HG02884 (cell line): ENCODE data around the gene JADE3.

Experiments used
- ATAC-seq: cut with Tn5 transposase; IDR thresholded peaks from one replicate; pipeline ENCODE4 v1.9.1; 2021; ENCODE audit warnings: mild to moderate bottlenecking, moderate library complexity; ENCODE audit not compliant: unreplicated experiment

Gene JADE3

DNA sequence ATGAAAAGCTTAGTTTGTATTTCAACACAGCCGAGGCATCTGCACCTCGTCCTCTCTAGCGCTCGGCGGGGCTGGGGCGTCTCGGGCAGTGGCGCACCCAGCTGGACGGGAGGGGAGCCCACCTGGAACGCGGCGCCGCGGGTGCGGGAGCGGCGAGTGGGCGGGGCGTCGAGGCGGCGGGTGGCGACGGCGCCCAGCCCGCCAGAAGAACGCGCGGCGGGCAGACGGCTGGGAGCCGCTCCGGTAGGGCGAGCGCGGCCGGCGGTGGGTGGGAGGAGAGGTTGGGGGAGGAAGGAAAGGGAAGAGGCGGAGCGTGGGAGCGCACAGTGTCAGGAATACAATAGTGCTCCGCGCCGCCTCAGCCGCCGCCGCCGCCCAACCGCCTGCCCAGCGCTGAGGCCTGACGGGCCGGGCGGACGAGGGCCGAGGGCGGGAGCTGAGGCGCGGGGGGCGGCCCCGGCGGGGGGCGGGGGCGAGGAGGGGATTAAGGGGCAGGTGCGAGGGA, at the start of gene JADE3:
Gene JADE3 (plus strand): TSS at position 324 of the 505 bp plus-strand sequence. CDS start 72,474 bp downstream, outside the sequence.
- peak; percentile 47 for ATAC-seq

DNA sequence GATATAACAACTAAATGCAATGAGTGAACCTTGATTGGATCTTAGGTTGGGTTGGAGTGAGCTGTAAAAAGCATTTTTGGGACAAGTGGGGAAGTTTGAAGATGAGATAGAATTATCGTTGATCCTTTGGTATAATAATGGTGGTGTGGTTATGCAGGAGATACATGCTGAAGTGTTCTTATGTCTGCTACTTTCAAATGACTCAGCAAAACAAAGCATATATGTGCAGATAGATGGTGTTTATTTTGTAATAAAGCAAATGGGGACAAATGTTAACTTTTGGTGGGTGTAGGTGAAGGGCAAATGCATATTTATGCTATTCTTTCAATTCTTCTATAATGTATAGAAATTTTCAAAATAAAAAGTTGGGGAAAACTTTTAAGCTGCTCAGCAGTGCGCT, 49.1 kb upstream of the JADE3 start:
- no peak for ATAC-seq

DNA sequence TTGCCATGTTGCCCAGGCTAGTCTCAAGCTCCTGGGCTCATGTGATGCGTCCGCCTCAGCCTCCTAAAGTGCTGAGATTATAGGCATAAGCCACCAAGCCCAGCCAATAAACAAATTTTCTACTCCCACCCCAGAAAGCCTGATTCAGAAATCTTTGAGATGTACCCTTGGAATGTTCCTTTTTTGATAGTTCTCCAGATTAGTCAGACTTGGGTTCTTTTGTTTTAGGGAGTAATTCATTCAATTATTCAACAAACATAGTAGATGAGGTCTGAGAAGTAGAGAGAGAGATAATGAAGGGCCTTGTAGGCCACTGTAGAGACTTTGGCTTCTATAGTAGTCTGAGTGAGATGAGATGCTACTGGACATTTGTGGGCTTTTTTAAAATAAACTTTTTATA, 47.6 kb upstream of the JADE3 start:
- no peak for ATAC-seq

DNA sequence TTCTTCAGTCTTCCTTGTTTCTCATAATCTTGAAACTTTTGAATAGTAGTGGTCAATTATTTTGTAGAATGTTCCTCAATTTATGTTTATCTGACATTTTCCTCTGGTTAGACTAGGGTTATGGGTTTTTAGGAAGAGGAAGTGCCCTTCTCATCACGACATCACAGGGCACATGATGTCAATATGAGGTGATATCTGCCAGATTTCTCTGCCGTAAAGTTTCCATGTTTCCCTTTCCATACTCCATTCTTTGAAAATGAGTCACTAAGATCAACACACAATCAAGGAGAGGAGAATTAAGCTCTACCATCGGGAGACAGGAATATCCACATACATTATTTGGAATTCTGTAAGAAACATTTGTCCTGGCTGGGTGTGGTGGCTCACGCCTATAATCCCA, 46.9 kb upstream of the JADE3 start:
- no peak for ATAC-seq

DNA sequence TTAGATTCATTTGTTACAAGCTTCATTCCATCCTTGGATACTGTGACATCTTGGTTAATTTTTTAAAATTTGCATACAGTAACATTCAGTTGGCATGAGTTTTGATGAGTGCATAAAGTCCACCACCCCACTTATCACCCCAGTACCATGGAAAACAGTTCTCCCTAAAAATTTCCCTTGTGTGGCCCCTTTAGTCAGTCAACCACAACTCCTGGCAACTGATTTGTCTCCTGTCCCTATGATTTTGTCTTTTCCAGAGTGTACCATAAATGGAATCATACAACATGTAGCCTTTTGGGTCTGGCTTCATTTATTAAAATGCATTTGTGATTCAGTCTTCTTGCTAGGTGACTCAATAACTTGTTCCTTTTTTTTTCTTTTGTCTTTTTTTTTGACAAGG, 45.5 kb upstream of the JADE3 start:
- no peak for ATAC-seq

DNA sequence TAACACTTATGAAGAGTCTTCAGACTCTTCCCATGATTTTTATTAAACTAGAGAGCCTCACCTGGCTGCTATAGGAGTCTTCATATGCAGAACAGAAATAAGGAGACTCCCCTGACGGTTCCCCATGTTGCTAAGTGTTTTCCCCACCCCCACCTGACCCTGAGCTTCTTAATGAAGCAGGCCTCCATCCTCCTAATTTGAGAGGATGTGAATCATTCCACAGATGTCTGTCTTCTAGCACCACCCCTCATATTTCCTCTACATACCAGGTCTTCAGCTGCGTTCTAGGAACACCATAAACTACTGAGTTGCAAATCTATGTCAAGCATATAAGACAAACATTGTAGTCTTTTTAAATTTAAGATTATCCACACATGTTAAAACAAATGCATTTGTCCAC, 38.5 kb upstream of the JADE3 start:
- ATAC-seq, result no peak

DNA sequence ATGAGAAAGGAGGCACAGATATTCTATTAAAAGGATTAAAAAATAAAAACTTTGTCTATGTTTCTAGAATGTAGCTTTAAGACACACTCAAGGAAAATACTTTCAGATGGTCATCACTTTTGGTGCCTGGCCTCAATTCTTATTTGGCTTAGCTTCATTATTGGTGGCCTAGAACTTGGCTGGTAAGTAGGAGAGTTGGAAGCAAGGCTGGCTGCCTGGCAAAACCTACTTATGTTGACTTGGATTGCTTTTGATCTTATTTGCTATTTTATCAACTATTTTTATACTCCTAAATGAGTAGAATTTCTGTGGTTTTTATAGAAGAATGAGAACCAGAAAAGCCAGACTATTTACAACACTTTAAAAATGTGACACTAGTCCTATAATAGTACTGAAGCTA, 35.3 kb upstream of the JADE3 start:
- ATAC-seq, result no peak

DNA sequence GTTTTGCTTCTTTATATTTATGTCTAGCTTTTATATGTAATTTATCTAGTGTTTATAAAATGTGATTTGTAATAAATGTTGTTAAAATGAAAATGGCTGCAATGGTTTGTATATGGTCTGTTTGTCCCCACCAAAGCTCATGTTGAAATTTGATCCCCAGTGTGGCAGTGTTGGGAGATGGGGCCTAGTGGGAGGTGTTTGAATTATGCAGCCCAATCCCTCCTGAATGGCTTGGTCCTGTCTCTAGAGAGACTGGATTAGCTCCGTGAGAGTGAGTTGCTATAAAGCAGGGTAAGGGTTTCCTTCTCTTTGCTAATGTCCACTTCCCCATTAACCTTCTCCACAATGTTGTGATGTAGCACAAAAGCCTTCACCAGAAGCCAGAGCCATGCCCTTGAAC, 30.0 kb upstream of the JADE3 start:
- ATAC-seq, result no peak

DNA sequence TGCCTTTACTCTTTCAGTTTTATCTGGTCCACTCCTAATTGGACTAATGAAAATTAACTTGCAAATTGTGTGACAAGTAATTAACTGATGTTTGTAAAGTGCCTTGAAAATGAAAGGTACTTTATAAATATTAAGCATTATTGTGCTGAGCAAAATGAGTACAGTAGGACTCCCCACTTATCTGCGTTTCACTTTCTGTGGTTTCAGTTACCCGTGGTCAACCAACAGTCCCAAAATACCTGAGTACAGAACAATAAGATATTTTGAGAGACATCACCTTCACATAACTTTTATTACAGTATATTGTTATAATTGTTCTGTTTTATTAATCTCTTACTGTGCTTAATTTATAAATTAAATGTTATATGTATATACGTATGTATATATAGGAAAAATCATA, 27.4 kb upstream of the JADE3 start:
- ATAC-seq, result no peak

DNA sequence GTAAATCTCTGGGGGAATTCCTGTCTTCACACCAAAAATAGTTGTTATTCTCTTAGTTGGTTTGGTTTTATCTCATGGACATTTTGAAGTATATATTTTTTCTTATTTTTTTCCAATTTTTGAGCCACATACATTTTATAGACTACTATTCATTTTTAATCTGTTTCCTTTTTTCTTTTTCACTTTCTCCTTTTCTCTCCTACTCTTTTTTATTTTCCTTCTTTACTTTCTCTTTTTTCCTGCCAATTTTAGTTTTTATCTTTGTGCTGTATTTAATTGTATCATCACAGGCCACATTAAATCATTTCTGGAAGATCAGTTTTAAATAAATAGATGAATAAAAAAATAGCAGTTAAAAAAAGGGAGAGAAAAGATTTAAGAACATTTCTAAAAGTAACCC, 14.0 kb upstream of the JADE3 start:
- no peak for ATAC-seq

DNA sequence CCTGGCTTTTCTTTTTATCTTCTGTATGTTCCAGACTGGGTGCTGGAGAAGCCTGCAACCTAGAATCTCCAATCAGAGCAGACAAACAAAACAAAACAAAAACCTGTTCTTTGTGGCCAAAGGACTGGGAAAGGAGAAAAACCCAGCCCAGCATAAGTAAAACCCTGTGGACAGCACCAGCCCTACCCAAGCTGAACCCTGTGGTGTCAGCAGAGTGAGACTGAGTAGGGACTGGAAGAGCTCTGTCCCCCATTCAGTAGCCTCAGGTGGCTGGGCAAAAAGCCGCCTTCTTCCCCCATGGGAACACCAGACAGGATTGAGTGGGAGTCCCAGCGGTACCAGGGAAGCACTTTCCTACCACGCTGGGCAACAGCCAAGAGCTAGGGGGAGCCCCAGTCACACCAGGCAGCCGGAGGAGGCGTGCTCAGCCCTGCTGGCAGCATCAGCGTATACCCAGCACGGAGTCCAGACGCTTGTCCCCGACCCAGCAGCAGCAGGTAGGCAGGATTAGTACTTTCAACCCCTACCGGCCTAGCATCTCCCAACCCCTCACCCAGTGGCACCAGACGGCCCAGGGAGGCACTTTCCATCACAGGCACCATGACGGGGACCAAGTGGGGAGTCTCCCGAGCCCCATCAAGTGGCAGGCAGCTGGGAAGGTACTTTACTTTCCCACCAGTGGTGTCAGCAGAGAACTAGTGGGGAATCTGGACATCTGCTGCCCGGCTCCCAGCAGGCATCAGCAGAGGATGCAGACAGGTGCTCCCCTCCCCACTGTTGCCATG, 8.6 kb upstream of the JADE3 start:
- peak; percentile 76 for ATAC-seq

DNA sequence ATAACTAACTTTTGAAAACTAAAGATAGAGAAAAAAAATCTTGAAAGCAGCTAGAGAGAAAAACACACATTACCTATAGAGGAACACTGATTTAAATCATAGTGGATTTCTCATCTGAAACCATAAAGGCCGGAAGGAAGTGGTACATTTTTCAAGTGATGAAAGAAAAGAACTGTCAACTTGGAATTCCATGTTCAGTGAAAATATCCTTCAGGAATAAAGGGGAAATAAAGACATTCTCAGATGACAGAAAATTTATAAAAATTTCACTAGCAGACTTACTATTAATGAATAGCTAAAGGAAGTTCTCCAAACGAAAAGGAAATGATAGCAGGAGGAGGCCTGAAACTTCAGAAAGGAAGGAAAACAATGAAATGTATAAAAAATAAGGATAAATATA, 7.6 kb upstream of the JADE3 start:
- no peak for ATAC-seq

DNA sequence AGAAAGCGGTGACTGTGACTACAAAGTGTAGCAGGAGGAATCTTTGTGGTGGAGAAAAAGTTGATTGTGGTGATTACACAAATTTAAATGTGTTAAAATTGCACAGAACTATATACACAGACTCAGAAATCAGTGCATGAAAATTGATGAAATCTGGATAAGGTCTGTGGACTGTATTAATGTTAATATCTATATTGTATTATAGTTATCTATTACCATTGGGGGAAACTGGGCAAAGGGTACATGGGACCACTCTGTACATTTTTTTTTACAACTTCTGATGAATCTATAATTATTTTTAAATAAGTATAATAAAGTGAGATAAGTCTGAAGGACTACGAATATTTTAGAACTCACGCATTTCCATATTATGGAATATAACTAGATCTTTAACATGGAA, 1.8 kb upstream of the JADE3 start:
- no peak for ATAC-seq

DNA sequence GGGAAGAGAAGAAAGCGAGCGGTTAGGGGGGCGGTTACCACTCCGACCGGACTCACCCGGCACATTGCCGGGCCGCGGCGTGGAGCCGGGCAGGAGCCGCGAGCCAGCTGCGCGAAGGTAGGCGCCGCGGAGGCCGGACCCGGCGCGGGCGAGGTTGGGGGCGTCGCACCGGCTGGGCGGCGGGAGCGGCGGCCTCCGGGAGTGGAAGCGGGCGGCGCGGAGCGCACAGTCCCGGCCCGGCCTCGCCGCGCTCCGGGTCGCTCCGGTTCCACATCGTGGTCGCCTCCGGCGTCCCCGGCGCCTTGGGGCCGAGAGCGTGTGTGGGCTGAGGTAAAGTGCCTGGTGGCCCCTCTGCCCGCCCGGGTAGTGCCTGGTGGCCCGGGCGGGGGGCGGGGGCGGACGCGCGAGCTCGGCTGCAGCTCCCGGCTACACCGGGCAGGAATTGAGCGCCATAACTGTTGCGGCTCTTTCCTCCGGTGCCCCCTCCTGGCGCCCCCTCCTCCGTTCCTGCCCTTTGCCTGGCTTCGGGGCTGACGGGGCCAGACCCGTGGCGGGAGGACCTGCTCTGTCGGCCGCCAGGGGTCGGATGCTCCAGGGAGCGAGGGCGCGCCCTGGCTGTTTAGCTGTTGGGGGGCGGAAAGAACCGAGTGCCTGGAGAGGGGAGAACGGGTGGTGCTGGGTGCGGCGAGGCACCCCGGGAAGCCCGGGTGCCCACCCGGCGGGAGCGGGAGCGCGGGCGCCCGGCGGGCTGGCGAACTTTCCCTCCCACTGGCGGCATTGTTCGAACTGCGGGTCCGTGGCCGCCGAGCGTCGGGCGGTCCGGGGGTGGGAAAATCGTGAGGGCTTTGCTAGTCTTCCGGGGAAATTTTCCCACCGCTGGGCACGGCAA, 626 bp downstream of the JADE3 start:
- peak; percentile 46 for ATAC-seq

DNA sequence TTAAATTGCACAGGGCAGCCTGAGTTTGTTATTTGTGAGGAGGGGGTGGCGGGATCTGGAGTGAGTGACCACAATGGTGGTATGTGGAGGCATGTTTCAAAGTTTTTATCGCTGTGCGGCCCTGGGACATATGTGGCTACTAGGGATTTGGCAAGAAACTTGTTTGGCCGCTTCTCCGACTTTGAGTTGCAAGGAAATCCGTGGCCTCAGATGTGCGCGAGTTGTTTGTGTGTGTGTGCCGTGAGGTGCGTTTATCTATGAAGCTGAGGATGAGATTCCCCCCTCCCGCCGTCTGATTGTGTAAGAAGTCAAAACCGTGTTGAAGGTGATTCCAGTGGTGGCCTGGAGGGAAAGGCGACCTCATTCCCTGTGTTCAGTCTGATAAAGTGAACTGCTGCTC, 1.4 kb downstream of the JADE3 start:
- no peak for ATAC-seq

DNA sequence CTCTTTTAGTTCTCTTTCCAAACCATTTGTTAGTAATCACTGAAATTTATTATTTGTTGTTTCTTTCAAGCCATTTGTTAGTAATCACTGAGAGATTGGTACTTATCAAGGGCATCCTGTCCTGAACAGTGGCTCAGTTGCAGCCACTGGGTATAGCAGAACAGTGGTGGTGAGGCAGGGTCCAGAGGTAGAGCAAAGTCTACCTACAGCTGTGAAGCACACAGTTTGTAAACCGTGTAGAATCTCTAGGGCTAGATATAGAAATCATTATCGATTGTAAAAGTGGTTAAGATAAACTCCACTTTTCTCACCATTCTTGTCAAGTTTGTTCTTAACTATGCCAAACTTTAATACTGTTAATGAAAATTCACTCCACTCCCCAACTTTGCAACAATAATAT, 4.1 kb downstream of the JADE3 start:
- no peak for ATAC-seq

DNA sequence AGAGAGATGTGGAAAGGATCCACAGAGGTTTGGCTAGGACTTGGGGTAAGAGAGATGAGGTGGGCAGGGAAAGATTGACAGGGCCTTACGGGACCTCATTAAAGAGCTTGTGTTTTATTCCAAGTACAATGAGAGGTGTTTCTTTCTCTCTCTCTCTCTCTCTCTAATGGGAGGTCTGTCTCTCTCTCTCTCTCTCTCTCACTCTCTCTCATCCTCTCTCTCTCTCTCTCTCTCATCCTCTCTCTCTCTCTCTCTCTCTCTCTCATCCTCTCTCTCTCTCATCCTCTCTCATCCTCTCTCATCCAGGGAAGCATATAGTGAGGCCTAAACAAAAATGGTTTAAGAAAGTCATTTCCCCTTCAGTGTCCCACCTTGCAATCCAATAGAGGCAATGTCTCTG, 5.4 kb downstream of the JADE3 start:
- no peak for ATAC-seq

DNA sequence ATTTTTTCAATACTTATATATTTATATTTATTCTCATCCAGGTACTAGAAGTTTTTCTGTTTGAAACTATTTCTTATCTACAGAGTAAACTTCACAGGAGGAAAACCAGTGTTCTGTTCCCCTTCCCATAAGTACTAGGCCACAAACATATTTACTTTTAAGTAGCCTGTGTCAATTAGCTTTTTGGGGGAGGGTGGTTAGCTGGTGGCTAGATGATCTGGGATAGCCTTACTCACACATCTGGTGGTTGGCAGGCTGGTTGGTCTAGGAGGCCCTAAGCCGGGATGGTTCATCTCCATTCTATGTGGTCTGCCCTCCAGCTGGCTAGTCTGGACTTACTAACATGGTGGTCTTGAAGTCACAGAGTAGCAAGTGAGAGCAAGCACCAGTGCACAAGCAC, 6.2 kb downstream of the JADE3 start:
- no peak for ATAC-seq

DNA sequence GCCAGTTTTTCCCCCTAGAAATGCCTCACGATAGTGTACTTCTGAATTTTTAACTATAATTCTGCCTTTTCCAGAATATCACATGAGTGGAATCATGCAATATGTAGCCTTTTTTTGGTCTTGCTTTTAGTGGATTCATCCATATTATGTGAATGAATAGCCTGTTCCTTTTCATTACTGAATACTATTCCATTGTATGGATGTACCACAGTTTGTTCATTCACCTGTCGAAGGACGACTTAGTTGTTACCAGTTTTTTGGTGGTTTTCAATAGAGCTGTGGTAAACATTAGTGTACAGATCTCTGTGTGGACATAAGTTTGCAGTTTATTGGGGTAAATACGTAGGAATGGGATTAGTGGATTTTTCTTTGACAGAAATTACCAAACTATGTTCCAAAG, 8.0 kb downstream of the JADE3 start:
- ATAC-seq, result no peak

DNA sequence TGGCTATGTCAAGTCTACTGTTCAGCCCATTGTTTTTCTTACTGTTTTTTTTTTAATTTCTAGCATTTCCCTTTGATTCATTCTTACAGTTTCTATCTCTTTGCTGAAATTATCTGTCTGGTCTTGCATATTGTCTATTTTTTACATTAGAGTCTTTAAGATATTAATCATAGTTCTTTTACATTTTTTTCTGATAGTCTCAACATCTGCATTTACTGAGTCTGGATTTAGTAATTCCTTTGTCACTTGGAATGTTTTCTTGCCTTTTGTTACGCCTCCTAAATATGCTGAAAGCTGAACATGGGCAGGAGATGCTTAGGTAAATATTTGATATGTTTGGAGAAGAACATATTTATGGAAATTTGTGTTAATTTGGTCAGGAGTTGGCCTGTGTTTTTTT, 10.4 kb downstream of the JADE3 start:
- no peak for ATAC-seq

DNA sequence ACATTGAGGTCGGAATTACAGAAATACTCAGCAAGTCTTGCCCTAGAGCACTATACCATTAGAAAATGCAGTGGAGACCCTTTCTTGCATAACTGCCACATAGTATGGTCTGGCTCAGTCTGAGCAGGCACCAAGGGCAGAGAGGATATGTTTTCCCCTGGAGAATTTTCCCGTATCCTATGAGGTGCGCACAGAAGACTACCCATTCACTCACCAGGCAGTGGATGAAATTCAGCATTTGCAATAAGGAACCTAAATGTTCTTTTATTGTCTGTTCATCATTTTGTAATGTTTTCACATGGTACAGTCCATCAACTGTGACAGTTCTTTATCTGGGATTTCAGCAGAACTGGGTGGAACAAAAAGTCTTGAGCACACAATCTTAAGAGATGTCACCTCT, 15.5 kb downstream of the JADE3 start:
- no peak for ATAC-seq
